ENCODE measurements around the gene CIAO2B.

Gene CIAO2B

GRCh38 chr16:66939366-66939765, 5.2 kb upstream of the CIAO2B start:
- Histone ChIP-seq H3K4me1 (ENCODE audit: insufficient read depth, low read length, severe bottlenecking) (peaks cover 12% of the 10 kb centered on the region), H3K27me3 (ENCODE audit: insufficient read depth, low read length) (no peaks in the 10 kb centered on the region), H3K9ac (ENCODE audit: low read length) (no peak overlapping the region), H2AFZ (ENCODE audit: low read length) (no peak overlapping the region), H3K9me3 (ENCODE audit: low read length) (no peaks in the 10 kb centered on the region), H4K20me1 (ENCODE audit: insufficient read depth, low read length) (no peaks in the 10 kb centered on the region), H3K4me3 (ENCODE audit: low read depth, low read length, poor library complexity, severe bottlenecking) (no peak overlapping the region), H3K9me2 (ENCODE audit: low read depth, low read length) (no peaks in the 10 kb centered on the region), H3K79me2 (ENCODE audit: insufficient read depth, low read length) (no peaks in the 10 kb centered on the region), H3K27ac (ENCODE audit: low read depth, low read length, poor library complexity, severe bottlenecking) (no peak overlapping the region), H3K4me2 (ENCODE audit: low read length) (no peak overlapping the region), H3F3A (ENCODE audit: insufficient read depth, low read length) (no peaks in the 10 kb centered on the region), H3K36me3 (ENCODE audit: insufficient read depth, low read length) (peaks cover 18% of the 10 kb centered on the region; the same call in 1 of the 2 replicates)
- TF ChIP-seq, protein P1, sequence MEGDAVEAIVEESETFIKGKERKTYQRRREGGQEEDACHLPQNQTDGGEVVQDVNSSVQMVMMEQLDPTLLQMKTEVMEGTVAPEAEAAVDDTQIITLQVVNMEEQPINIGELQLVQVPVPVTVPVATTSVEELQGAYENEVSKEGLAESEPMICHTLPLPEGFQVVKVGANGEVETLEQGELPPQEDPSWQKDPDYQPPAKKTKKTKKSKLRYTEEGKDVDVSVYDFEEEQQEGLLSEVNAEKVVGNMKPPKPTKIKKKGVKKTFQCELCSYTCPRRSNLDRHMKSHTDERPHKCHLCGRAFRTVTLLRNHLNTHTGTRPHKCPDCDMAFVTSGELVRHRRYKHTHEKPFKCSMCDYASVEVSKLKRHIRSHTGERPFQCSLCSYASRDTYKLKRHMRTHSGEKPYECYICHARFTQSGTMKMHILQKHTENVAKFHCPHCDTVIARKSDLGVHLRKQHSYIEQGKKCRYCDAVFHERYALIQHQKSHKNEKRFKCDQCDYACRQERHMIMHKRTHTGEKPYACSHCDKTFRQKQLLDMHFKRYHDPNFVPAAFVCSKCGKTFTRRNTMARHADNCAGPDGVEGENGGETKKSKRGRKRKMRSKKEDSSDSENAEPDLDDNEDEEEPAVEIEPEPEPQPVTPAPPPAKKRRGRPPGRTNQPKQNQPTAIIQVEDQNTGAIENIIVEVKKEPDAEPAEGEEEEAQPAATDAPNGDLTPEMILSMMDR (IDR thresholded peaks at IDR 0.05; ENCODE audit: low read length) = no peak
- TF ChIP-seq EZH2 (IDR thresholded peaks at IDR 0.05; ENCODE audit: borderline replicate concordance, low read length) = no peak

GRCh38 chr16:66937725-66938337, 3.6 kb upstream of the CIAO2B start:
- no peaks in the 10 kb centered on the region for H3K9me3 ChIP-seq (ENCODE audit: low read length)
- H3K4me1 ChIP-seq (ENCODE audit: insufficient read depth, low read length, severe bottlenecking) = peaks cover 21% of the 10 kb centered on the region
- TF ChIP-seq, protein P1 (IDR thresholded peaks at IDR 0.05; ENCODE audit: low read length) = no peak
- no peak for TF ChIP-seq EZH2 (IDR thresholded peaks at IDR 0.05; ENCODE audit: borderline replicate concordance, low read length)
- H3K27ac ChIP-seq (ENCODE audit: low read depth, low read length, poor library complexity, severe bottlenecking) = no peak overlapping the region
- no peak overlapping the region for H2AFZ ChIP-seq (ENCODE audit: low read length)
- H3K4me3 ChIP-seq (ENCODE audit: low read depth, low read length, poor library complexity, severe bottlenecking) = no peak overlapping the region
- no peaks in the 10 kb centered on the region for H3K9me2 ChIP-seq (ENCODE audit: low read depth, low read length)
- no peak overlapping the region for H3K4me2 ChIP-seq (ENCODE audit: low read length)
- H3F3A ChIP-seq (ENCODE audit: insufficient read depth, low read length) = no peaks in the 10 kb centered on the region
- H3K27me3 ChIP-seq (ENCODE audit: insufficient read depth, low read length) = no peaks in the 10 kb centered on the region
- no peak overlapping the region for H3K9ac ChIP-seq (ENCODE audit: low read length)
- no peaks in the 10 kb centered on the region for H4K20me1 ChIP-seq (ENCODE audit: insufficient read depth, low read length)
- peaks cover 11% of the 10 kb centered on the region; the same call in 1 of the 2 replicates for H3K36me3 ChIP-seq (ENCODE audit: insufficient read depth, low read length)
- no peaks in the 10 kb centered on the region for H3K79me2 ChIP-seq (ENCODE audit: insufficient read depth, low read length)

DNA sequence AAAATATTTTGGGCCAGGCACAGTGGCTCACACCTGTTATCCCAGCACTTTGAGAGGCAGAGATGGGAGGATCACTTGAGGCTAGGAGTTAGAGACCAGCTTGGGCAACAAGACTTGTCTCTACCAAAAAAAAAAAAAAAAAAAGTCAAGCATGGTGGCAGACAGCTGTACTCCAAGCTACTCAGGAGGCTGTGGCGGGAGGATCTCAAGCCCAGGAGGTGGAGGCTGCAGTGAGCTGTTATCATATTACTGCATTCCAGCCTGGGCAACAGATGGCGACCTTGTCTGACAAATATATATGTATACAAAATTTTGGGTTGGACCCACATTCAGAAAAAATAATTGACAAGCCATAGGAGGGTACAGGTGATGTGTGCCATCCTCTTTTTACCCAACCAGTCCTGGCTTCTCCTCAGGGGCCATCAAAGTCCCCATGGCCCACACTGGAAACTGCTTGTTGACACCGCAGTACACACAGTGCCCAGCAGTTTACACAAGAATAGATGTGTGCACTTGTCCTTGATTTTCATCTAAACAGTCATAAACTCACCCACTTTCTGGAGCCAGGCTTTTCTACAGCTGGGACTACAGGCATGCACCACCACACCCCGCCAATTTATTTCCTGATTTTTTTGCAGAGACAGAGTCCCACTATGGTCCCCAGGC, 2.8 kb upstream of the CIAO2B start:
- no peaks in the 10 kb centered on the region for H3K27me3 ChIP-seq (ENCODE audit: insufficient read depth, low read length)
- H3K79me2 ChIP-seq (ENCODE audit: insufficient read depth, low read length) = no peaks in the 10 kb centered on the region
- no peak overlapping the region for H2AFZ ChIP-seq (ENCODE audit: low read length)
- peaks cover 23% of the 10 kb centered on the region for H3K4me1 ChIP-seq (ENCODE audit: insufficient read depth, low read length, severe bottlenecking)
- H3K4me2 ChIP-seq (ENCODE audit: low read length) = no peak overlapping the region
- no peaks in the 10 kb centered on the region for H3K9me2 ChIP-seq (ENCODE audit: low read depth, low read length)
- no peaks in the 10 kb centered on the region for H3K9me3 ChIP-seq (ENCODE audit: low read length)
- TF ChIP-seq, protein P1 (IDR thresholded peaks at IDR 0.05; ENCODE audit: low read length) = no peak
- TF ChIP-seq EZH2 (IDR thresholded peaks at IDR 0.05; ENCODE audit: borderline replicate concordance, low read length) = no peak
- no peak overlapping the region for H3K9ac ChIP-seq (ENCODE audit: low read length)
- H3K4me3 ChIP-seq (ENCODE audit: low read depth, low read length, poor library complexity, severe bottlenecking) = no peak overlapping the region
- H3K27ac ChIP-seq (ENCODE audit: low read depth, low read length, poor library complexity, severe bottlenecking) = no peak overlapping the region
- H3F3A ChIP-seq (ENCODE audit: insufficient read depth, low read length) = no peaks in the 10 kb centered on the region
- H4K20me1 ChIP-seq (ENCODE audit: insufficient read depth, low read length) = no peaks in the 10 kb centered on the region
- H3K36me3 ChIP-seq (ENCODE audit: insufficient read depth, low read length) = peaks cover 11% of the 10 kb centered on the region; the same call in 1 of the 2 replicates

Data from OCI-LY1 (cell line).